GM23248 (cell line): ENCODE measurements around the gene MAP2K5.

Experiments
- EZH2 ChIP-seq: fragments of 200-600 bp; sonication (generic); IDR thresholded peaks from 2 replicates; pipeline ENCODE4 v1.6.1; 2018; ENCODE audit warnings: antibody characterized with exemption, mild to moderate bottlenecking; ENCODE audit not compliant: insufficient read depth, poor library complexity, severe bottlenecking
- EZH2phosphoT487 ChIP-seq: fragments of 200-600 bp; sonication (generic); IDR thresholded peaks from 2 replicates; pipeline ENCODE4 v1.6.1; 2018; ENCODE audit warnings: antibody characterized with exemption, moderate library complexity, mild to moderate bottlenecking, low read depth; ENCODE audit not compliant: insufficient read depth

GRCh38 chr15:67845974-67846373 is 303.5 kb downstream of the MAP2K5 start:
- TF ChIP-seq EZH2phosphoT487 (no peak), EZH2 (no peak)
